ENCODE data around the gene RBM12. TPM values are rescaled to one million over a fixed set of nuclear protein-coding genes. Genes with fewer than 3 reads are reported as not detected.
"Not testable (repeated sequence)": the region's sequence is repeated elsewhere in the genome, so short reads cannot be mapped to it uniquely, and the experiment has no call there.

RBM12 gene
- total and polyA plus RNA-seq, 2 of the 8 experiments (the other 6 are each of a cell fraction or from before 2014, with no cell fraction given), result 187 to 214 TPM

- no peak for TF ChIP-seq SUZ12 (IDR thresholded peaks at IDR 0.05; ENCODE audit: low read length)
- TF ChIP-seq TAF1 (IDR thresholded peaks at IDR 0.05; ENCODE audit: low read depth, low read length), result no peak
Measured at GRCh38 chr20:35708502-35708901, 43.8 kb upstream of the RBM12 start (continued).

- CTCF ChIA-PET (ENCODE audit: partially characterized antibody); H3K27me3 ChIP-seq (replicated peaks in 1 of 4; ENCODE audit: control insufficient read depth in 3 of 4, extremely low read depth in 1 of 4, insufficient read depth in 3 of 4, low read length in 3 of 4); H2BK120ac ChIP-seq (replicated peaks; ENCODE audit: low read depth, low read length): not testable (repeated sequence)
Measured at GRCh38 chr20:35706591-35707529, 42.2 kb upstream of the RBM12 start.

More at GRCh38 chr20:35706591-35707529, 42.2 kb upstream of the RBM12 start:
- H3K4ac ChIP-seq (replicated peaks; ENCODE audit: insufficient read length, low read depth, low read length); H3K14ac ChIP-seq (ENCODE audit: insufficient read length); H3K23ac ChIP-seq (ENCODE audit: insufficient read length); H2AK5ac ChIP-seq (ENCODE audit: low read depth, low read length); H3K4me3 ChIP-seq (ENCODE audit: extremely low read depth in 1 of 4, insufficient read depth in 2 of 4, low read depth in 3 of 4, low read length in 4 of 4); H3K79me1 ChIP-seq (ENCODE audit: low read depth, low read length); H2BK20ac ChIP-seq (ENCODE audit: low read length); H2AFZ ChIP-seq (ENCODE audit: low read length); H3K27ac ChIP-seq (ENCODE audit: low read depth, low read length); H3K23me2 ChIP-seq (ENCODE audit: low read depth, low read length); H3K4me1 ChIP-seq (replicated peaks in 1 of 4; ENCODE audit: control insufficient read depth in 3 of 4, insufficient read depth in 4 of 4, low read length in 3 of 4); H2BK12ac ChIP-seq (ENCODE audit: low read depth, low read length); H4K8ac ChIP-seq (ENCODE audit: extremely low read depth, insufficient read depth, low read length); H2BK15ac ChIP-seq (ENCODE audit: low read length); H4K5ac ChIP-seq (ENCODE audit: insufficient read length, low read depth, low read length); H3K4me2 ChIP-seq (ENCODE audit: insufficient read depth in 1 of 2, low read depth in 2 of 2, low read length in 2 of 2); H2BK5ac ChIP-seq (ENCODE audit: low read depth, low read length); H3K56ac ChIP-seq (replicated peaks; ENCODE audit: insufficient read length, low read depth, low read length); H4K91ac ChIP-seq (replicated peaks; ENCODE audit: insufficient read length, low read length); H3K9ac ChIP-seq (replicated peaks in 1 of 4; ENCODE audit: extremely low read depth in 1 of 4, low read depth in 3 of 4, low read length in 3 of 4); H3K18ac ChIP-seq (ENCODE audit: extremely low read depth, low read length); FAIRE-seq; H3K9me3 ChIP-seq (ENCODE audit: insufficient read depth in 2 of 2, low read depth in 1 of 2, low read length in 1 of 2): not testable (repeated sequence)
- Histone ChIP-seq H3K36me3 (ENCODE audit: control insufficient read depth in 2 of 4, insufficient read depth in 4 of 4, low read length in 3 of 4) (peaks cover 22 to 99% (median 67%) of the 10 kb centered on the region in 4 experiments), H4K20me1 (replicated peaks in 1 of 2; ENCODE audit: control insufficient read depth in 1 of 2, insufficient read depth in 2 of 2, low read length in 2 of 2) (peaks cover 6 to 12% of the 10 kb centered on the region in 2 experiments), H3K79me2 (ENCODE audit: control insufficient read depth in 1 of 2, insufficient read depth in 2 of 2, low read length in 2 of 2) (peaks cover 0 to 25% of the 10 kb centered on the region in 2 experiments; a peak in 2 of 4 replicates)
- peak in 1 of 2 experiments; percentile 28 for DNase-seq (ENCODE audit: low read depth in 1 of 2, low spot score in 2 of 2)
- 96% methylated on average over 17 of the region's 17 CpGs; no CpG with 5 or more reads in 1 of the 2 experiments for WGBS, 2 experiments (ENCODE audit: extremely low coverage in 1 of 2, insufficient coverage in 1 of 2, insufficient read length in 1 of 2, insufficient replicate concordance in 2 of 2, low coverage in 1 of 2, low lambda C conversion rate in 2 of 2, missing lambda C conversion rate in 1 of 2)
- POLR2A ChIA-PET (ENCODE audit: partially characterized antibody), result interaction anchor here (0.7 to 40.1 kb wide), 2 partner anchors 23 to 206 kb away, joined by 3 to 2341 read pairs; partner anchors contain the start of gene RBM39
